ENCODE results near the gene MVB12B. TPM values are rescaled to one million over a fixed set of nuclear protein-coding genes. Genes with fewer than 3 reads are reported as not detected.

MVB12B gene
- total and polyA plus RNA-seq, 2 of the 4 experiments (the other 2 are of a cell fraction): 2.0 to 4.0 TPM

DNA sequence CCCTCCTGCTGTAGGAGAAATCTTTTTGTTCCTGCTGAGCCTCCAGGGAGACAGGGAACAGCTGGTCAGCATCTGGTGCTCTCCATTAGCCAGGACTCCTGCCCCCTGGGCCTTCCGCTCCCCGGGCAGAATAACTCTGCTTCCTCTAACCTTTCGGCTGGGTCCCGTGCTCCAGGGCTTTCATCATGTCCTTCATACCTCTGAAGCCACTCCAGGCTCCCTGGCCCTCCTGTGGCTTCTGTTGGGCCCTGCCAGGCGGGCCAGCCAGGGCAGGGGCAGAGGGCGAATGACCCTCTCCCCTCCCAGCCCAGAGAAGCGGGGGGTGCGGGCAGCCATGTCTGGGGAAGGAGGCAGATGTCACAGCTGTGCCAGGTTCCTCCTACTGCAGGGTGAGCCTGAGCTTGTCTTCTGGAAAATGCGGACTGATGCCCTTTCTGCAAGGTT is 205.4 kb downstream of the MVB12B start:
- no peak overlapping the region for H3K27ac ChIP-seq (ENCODE audit: insufficient read depth, low read length)
- POLR2A ChIA-PET (ENCODE audit: unreplicated experiment): interaction anchor here (0.5 kb wide), 1 partner anchor 18 kb away, joined by 16 read pairs; no protein-coding TSS in a partner anchor

More for the DNA sequence above, 205.4 kb downstream of the MVB12B start:
- in situ Hi-C loops (cut with MboI; ENCODE audit: low sequenced_read_pairs): no loop called here
- H3K79me1 ChIP-seq (ENCODE audit: low read depth in 1 of 2, low read length in 2 of 2): no peaks in the 10 kb centered on the region
- DNase-seq (no peak), ATAC-seq (ENCODE audit: low read depth) (peak; percentile 47; the same call in 1 of the 2 replicates)
- H4K5ac ChIP-seq (ENCODE audit: low read depth, low read length): no peak overlapping the region
- H4K8ac ChIP-seq (ENCODE audit: low read depth in 2 of 2, low read length in 2 of 2): no peak overlapping the region
- no peaks in the 10 kb centered on the region for H4K20me1 ChIP-seq (ENCODE audit: insufficient read depth, low read length)
- H2BK120ac ChIP-seq (ENCODE audit: low read depth, low read length): no peak overlapping the region
- H3K9me1 ChIP-seq (ENCODE audit: insufficient read depth, low read length): no peaks in the 10 kb centered on the region
- H3K4me1 ChIP-seq (ENCODE audit: control insufficient read depth, insufficient read depth, low read length): no peaks in the 10 kb centered on the region; the same call in 1 of the 2 replicates
- no peak overlapping the region for H3K4me3 ChIP-seq (ENCODE audit: insufficient read depth, low read depth, low read length)
- H4K91ac ChIP-seq (ENCODE audit: insufficient read depth, low read depth, low read length): no peak overlapping the region
- H2AK5ac ChIP-seq (ENCODE audit: low read depth, low read length): no peak overlapping the region
- no peak overlapping the region for H2AK9ac ChIP-seq (replicated peaks; ENCODE audit: low read depth, low read length, poor library complexity)
- no peak overlapping the region for H2BK5ac ChIP-seq (ENCODE audit: low read depth, low read length, poor library complexity, severe bottlenecking)
- H3K9ac ChIP-seq (ENCODE audit: low read depth, low read length): no peak overlapping the region
- no peak overlapping the region for H3K4me2 ChIP-seq (ENCODE audit: low read depth, low read length)
- CTCF ChIA-PET: no interaction called here
- H3K9me3 ChIP-seq (ENCODE audit: control insufficient read depth, insufficient read depth, low read length): no peaks in the 10 kb centered on the region
- dilution Hi-C loops (cut with HindIII; ENCODE audit: low sequenced_read_pairs, unreplicated experiment): no loop called here
- H2AFZ ChIP-seq (replicated peaks; ENCODE audit: low read length, poor library complexity): peak overlapping the region; percentile 44
- no peak overlapping the region for H2BK15ac ChIP-seq (ENCODE audit: low read depth, low read length)
- intact Hi-C loops (cut with micrococcal nuclease): no loop called here
- no peak overlapping the region for H3K14ac ChIP-seq (replicated peaks; ENCODE audit: low read depth, low read length)
- H3K27me3 ChIP-seq (ENCODE audit: control insufficient read depth, insufficient read depth, low read length): peaks cover 78% of the 10 kb centered on the region
- H3K23ac ChIP-seq (ENCODE audit: low read depth, low read length): no peak overlapping the region
- H3K4ac ChIP-seq (ENCODE audit: low read depth, low read length): no peak overlapping the region
- no peaks in the 10 kb centered on the region for H3K36me3 ChIP-seq (ENCODE audit: control insufficient read depth, insufficient read depth, low read length)
- BruUV-seq (replicated peaks): no TSS peak
- TF ChIP-seq RCOR1 (IDR thresholded peaks at IDR 0.05; ENCODE audit: insufficient replicate concordance, low read length): no peak
- TF ChIP-seq, protein P1, sequence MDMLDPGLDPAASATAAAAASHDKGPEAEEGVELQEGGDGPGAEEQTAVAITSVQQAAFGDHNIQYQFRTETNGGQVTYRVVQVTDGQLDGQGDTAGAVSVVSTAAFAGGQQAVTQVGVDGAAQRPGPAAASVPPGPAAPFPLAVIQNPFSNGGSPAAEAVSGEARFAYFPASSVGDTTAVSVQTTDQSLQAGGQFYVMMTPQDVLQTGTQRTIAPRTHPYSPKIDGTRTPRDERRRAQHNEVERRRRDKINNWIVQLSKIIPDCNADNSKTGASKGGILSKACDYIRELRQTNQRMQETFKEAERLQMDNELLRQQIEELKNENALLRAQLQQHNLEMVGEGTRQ (IDR thresholded peaks at IDR 0.05; ENCODE audit: low read depth, low read length): no peak
- no peak for TF ChIP-seq CHD1 (IDR thresholded peaks at IDR 0.05; ENCODE audit: low read depth, low read length)
- no peak for TF ChIP-seq BHLHE40 (IDR thresholded peaks at IDR 0.05; ENCODE audit: low read depth, low read length)
- H2BK20ac ChIP-seq (ENCODE audit: low read depth, low read length): no peak overlapping the region
- H3K18ac ChIP-seq (ENCODE audit: low read depth, low read length): no peak overlapping the region
- H3K56ac ChIP-seq (ENCODE audit: extremely low read depth, insufficient read depth, low read length): no peak overlapping the region
- no CpG with 5 or more reads among the region's 9 CpGs for WGBS, 2 experiments (ENCODE audit: extremely low coverage in 2 of 2, insufficient read length in 1 of 2)
